ENCODE data around the gene FKBP9.
"Not testable (repeated sequence)": the region's sequence is repeated elsewhere in the genome, so short reads cannot be mapped to it uniquely, and the experiment has no call there.

Gene FKBP9

DNA sequence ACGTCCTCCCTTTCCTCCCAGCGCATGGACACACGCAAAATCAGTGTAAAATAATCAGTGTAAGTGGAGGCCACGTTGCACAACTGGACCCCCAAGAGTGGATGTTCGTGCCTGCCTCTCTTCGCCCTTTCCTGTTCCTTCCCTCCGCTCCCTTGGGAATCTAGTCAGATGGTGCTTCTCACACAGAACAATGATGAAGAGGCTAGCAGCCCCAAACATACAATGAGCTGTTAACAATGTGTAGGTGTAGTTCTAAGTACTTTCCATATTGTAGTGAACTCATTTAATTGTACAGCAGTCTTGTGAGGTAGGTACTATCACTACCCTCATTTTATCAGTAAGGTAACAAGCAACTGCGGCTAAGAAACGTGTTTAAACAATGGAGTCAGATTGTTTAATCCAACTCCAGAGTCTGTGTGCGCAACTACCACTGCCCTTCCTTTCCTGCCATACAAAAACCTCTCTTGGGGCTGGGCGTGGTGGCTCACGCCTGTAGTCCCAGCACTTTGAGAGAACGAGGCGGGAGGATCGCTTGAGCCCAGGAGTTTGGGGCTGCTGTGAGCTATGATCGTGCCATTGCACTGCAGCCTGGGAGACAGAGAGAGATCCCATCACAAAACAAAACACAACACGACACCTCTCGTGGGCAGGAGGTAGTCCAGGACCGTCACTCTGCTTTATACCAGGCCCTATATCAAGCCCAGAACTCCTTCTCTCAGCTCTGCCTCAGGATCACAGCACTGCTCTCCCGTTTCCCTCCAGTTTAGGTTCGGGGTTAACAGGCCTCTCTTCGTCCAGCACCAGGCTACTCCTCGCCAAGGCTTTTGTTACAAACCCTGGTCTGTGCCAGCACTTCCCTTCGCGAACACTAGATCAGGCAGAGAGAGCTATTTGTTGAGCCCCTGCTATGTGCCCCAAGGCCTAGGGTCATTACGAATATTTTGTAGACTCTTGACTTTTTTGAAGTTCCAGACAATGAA lies 1.1 kb downstream of the FKBP9 start:
- no peak for DNase-seq

DNA sequence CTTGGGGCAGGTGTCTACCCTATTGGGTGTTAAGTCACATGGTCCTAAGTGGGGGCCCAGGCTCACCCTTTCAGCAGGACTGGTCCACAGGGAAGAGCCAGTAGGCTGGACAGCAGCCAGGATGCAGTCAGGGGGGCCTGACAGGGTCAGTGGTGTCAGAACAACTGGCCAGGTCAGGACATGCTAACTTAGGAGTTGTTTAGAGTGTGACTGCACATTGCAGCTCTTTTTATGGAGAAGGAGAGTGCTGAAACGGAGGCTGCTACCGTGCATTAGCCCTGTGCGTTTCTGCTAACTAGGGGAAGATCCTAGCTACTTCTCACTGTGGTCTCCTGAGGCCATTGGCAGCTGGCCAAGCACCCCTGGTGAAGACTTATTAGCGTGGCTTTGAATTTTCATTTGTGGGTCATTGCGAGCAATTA lies 6.7 kb downstream of the FKBP9 start:
- DNase-seq = not testable (repeated sequence)

DNA sequence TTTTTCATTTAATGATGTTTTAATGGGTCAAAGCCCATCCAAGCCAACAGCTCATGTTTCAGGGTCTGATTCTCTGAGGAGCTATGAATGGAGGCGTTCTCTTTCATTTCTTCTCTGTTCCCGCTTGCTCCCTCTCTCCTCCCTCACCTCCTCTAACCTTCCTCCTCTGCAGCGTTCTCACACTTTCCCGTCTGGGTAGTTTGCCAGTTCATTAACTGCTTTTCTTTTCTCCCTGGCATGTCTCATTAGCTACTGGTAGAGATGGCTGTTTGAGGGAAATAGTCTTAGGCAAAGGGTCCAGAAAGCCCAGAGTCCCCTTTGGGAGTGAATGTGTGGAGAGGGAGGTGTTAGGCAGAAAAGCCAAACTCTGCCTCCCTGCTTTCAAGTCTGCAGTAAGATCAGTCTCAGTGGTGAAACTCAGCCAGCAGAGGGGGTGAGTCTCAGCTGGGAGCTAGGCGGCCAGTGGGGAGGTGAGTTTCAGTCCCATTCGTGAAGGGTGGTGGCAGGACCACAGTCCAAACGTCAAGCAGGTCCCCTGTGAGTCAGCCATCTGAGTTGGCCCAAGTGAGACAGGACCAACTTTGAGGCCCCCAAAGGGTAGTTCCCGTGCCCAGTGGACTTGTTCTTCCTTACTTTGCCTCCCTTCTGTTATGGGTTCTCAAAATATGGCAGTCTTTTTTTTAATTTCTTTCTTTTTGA lies 7.4 kb downstream of the FKBP9 start:
- DNase-seq = not testable (repeated sequence)

DNA sequence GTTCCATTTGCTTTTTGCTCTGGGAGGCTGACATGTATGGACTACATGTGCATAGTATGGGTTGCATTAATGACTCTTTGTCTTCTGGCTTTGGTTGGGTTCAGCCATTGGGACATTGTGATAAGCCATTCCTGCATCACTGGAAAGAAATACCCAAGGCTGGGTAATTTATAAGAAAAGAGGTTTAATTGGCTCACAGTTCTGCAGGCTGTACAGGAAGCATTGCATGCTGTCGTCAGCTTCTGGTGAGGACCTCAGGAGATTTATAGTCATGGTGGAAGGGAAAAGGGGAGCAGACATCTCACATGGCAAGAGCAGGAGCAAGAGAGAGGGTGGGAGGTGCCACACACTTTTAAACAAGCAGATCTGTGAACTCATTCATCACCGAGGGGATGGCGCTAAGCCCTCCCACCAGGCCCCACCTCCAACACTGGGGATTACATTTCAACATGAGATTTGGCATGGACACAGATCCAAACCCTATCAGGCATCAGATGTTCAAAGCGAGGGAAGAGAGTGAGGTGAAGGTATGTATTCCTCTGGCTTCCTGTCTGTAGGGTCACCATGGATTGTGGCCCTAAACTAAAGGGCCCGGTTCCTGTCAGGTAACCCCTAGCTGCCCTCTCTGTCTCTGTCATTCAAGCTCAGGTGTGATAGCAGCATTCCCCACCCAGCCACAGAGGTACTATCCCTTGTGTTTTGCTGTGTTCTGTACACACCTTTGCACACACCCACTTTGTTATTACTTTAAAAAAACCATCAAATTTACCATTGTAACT lies 9.4 kb downstream of the FKBP9 start:
- DNase-seq = not testable (repeated sequence)

DNA sequence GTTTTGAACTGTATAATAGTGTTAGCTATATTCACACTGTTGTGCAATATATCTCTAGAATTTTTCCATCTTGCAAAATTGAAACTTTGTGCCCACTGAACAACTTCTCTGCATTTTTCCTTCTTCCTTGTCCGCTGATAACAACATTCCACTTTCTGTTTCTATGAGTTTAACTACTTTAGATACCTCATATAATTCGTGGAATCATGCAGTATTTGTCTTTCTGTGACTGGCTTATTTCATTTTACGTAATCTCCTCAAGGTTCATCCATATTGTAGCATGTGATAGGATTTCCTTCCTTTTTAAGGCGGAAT lies 10.0 kb downstream of the FKBP9 start:
- not testable (repeated sequence) for DNase-seq

DNA sequence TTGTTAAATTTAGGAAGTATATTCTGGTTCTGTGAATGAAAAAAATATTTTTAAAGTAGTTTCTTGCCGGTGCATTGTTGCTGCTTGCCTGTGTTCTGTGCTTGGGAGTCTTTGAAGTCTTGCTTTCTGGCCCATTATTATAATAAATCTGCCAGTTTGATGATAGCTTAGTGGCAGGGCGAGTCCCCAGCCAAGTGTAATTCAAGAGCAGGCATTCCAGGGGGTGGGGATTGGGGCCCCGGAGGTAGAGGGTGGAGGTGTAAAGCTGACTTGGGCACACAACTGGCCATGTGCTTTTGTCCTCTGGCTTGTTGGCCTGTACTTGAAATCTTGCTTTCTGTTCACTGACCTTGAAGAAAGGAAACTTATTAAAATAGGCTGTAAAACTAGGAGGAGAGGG lies 14.7 kb downstream of the FKBP9 start:
- DNase-seq = not testable (repeated sequence)

DNA sequence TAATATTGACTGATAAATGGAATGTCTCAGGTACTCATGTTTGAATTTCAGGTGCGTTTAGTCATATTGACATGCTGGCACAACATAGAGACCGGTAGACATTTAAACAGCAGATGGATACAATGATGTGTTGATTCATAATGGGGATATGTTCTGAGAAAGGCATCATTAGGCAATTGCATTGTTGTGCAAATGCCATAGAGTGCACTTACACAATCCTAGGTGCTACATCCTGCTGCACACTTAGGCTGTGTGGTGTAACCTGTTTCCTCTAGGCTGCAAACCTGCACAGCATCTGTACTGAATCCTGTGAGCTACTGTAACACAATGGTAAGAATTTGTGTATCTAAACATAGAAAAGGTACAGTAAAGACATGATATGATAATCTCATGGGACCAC lies 19.9 kb downstream of the FKBP9 start:
- DNase-seq = not testable (repeated sequence)

DNA sequence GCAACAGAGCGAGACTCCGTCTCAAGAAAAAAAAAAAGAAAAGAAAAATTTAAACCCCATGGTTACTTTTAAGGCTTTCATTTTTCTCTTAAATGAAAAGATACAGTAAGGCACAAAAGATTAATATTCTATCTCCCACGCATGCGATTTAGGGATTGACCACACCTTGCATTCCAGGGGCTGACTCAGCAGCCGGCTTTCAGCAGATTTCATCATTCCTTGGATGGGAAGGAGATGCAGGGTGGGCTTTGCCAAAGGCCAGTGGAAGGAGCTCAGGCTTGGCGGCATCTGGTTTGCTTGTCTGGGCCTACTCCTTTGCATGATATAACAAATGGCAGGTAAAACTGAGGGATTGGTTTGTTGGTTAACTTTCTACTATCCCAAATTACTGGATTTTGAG lies 22.0 kb downstream of the FKBP9 start:
- not testable (repeated sequence) for DNase-seq

DNA sequence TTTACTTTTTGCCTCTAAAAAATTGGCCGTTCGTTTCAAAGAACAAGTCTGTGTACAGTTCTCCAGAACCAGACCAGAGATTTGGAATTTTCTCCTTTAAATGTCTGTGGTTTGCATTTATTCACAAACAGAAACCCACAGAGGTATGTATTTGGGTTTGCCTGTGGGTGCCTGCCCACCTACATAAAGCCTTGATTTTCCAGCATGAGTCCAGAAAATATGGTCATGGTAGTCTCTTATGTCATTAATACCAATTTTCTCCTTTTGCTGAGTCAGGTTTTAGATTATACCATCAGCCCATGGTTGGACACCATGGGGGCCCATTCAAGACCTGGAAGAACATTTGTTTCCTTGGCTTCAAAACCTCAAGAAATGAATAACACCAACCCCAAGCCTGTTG lies 22.7 kb downstream of the FKBP9 start:
- not testable (repeated sequence) for DNase-seq

DNA sequence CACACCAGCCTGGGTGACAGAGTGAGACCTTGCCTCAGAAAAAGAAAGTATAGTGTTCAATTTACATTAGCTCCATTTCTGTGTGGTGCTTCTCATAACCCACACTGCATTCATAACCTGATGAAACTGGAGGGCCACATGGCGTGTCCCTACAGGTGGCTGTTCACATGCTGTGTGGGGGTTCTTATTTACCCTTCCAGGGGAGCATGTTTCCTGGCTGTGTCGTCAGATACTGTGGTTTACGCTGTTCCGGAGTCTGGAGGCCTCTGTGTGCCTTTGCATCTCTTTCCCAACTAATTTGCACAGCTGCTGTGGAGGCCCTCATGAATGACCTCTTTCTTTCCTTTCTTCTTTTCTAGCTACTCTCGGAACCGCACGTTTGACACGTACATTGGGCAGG lies 30.9 kb downstream of the FKBP9 start:
- not testable (repeated sequence) for DNase-seq

DNA sequence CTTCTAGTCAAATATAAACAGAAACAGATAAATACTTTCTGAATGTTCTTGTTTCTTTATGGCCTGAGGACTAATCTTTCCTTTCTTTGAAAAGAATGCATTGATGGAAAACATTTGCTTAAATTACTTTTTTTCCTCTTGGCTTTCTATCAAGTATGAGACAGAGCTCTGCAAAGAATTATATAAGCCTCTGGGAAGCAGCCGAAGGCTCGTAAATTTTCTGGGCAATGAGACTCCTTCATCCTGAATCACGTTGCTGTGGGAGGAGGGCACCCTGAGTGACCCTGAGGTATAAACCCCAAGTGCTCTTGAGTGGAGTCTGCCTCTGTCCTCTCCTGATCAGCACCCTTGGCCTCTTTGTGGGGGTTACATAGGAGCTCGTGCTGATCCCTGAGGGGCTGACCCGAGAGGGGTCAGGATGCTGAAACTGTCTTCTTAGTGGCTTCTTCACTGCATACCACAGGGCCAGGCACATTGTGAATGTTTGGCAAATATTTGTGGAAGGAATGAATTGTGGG lies 33.9 kb downstream of the FKBP9 start:
- not testable (repeated sequence) for DNase-seq

DNA sequence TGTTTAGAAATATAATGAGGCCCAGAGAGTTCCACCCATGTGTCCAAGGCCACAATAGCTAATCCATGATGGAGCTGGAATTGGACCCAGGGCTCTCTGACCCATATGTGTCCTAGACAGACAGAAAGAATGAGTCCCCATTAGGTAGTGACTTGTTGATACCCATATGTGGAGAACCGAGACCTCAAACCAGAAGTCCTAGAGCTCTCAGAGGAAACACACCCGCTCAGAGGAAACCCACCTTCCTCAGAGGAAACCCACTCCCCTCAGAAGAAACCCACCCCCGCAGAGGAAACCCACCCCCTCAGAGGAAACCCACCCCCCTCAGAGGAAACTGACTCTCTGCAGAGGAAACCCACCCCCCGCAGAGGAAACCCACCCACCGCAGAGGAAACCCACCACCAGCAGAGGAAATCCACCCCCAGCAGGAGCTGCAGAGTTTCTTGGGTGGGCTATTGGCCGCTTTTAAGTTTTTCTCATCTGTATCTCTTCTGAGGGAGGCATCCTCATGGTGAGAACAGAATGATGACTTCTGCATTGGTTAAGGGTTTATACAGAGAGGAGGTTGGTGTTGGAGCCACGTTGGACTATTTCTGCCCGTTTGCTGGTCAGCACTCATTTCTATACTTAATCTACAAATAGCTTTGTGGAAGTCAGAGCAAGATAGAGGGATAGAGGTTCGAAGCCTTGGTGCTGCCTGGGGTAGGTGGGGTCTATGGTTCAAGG lies 34.9 kb downstream of the FKBP9 start:
- not testable (repeated sequence) for DNase-seq

DNA sequence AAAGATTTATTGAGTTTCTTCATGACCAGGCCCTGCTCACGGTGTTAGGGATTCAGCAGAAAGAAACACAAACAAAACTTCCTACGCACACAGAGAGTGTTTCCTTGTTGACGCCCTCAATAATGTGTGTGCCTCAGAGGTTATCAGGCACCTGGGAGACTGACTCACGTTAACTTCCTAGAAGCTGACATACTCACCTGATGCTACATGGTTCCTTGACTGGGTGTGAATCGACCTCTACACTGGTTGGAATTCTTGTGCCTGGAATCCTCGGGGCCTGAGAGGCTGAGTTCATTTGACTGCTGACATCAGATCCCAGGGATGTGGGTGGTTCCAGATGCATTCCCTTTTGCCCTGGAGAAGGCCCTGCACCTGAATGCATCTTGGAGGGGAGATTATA lies 35.5 kb downstream of the FKBP9 start:
- DNase-seq = not testable (repeated sequence)

DNA sequence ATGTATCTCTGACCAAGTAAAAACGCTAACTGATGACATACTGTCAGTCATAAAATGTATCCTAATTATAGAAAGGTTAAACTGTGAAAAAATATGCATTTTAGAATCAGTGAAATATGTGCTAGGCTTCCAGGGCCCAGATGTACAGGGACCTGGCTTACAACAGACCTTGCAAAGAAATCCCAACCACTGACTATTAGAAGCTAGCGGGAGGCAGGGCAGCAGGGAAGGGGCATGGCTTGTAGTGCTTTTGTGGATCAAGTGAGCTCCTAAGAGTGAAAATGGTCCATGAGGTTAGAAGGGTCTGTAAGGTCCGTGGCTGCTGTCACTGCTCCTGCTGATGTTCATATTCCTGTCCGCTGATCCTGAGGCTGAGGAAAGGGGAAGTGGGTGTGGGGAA lies 40.7 kb downstream of the FKBP9 start:
- not testable (repeated sequence) for DNase-seq

DNA sequence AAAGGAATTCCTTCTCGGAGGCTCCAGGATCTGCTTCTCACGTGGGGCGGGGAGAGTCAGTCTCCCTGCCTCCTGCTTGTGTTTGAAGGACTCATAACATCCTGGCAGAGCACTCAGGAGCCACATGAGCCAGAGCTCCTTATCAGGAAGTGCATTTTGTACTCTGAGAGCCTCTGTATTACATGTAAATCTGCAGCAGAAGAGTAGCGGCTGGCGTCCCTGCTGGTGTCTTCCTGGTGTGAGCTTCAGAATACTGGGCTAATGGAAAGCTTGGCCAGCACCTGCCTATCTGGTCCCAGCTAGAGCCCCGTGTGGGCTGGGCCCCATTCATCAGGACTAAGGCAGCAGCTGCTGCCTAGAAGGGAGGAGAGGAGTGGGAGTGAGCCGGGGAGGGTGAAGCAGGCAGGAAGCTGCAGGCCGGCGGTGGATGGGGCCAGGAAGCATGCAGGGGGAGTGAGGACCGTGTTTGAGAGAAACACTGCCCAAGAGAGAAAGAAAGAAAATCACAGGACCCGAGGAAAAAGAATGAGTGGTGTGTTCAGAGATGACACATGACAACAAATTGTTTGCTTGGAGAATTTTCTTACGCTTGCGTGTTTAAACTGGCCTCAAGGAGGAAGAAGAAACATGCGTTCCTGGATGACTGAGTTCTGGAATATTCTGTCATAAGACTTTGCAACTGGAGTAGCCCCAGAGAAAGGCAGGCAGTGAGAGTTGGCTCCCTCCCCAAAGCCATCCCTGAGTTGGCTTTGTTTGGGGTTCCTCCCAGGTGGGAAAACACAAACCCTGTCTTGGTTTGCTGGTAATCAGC lies 41.3 kb downstream of the FKBP9 start:
- not testable (repeated sequence) for DNase-seq

DNA sequence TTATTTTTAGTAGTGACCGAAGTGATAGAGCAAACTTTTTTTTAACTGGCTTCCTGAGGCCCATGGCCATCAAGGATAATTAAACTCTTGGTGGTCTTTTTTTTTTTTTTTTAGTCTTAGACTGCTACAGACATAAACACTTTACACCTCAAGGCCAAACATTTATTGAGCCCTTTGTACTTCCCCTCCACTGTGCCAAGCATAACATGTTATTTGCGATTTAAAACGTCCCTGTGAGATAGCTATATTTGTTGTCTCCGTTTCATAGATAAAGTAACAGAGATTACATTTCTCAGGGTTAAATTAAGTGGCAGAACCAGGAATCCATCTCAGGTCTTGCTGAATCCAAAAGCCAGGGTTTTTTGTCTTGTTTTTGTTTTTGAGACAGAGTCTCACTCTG lies 42.1 kb downstream of the FKBP9 start:
- not testable (repeated sequence) for DNase-seq

DNA sequence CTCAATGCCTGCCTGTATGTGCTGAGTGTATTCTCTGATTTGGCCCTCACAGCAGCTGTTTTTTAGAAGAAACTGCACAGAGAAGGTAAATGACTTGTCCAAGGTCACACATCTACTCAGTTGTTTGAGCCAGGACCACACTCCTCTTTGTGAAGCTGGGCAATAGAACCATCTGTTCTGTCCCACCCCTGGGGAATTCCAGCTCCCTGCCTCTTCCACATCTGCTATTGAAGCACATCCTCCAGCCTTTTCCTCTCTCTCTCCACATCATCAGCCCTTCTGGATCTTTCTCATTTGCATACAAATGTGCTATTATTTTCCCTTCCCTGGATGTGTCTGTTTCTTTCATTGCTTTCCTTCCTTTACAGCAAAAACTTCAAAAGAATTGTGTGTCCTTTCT lies 45.9 kb downstream of the FKBP9 start:
- DNase-seq = not testable (repeated sequence)

DNA sequence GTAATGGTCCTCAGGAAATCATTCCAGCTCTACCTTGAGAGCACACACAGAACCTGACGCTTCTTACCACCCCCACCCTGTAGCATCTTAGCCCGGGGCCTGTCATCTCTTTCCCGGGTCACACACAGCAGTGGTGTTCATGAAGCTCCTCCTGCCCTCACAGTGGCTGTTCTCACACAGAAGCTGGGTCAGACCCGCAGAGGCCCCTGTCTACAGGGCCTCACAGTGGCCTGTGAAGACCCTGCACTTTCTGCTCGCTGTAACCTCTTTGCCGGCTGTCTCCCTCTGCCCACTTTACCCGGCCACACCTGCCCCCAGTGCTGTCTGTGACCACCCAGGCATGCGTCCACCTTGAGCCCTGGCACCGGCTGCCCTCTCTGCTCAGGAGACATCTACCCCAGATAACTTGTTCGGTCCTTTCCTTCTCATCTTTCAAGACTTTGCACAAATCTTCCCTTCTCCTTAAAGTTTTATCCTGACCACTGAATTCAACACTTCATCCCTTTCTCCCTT lies 46.9 kb downstream of the FKBP9 start:
- not testable (repeated sequence) for DNase-seq

DNA sequence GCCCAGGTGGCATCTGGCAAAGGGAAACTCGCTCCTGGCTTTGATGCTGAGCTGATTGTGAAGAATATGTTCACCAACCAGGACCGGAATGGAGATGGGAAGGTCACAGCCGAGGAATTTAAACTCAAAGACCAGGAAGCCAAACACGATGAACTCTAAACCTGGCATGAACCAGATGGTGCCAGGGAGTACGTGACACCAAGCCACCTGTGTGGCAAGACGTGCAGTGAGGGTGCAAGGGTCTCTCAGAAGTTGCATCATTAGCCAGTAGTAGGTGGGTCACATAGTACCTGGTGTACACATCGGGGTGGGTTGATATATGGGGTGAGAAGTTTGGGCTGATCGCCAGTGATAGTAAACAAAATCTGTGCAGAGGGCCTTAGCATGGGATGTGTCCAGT lies 48.0 kb downstream of the FKBP9 start:
- DNase-seq = not testable (repeated sequence)

DNA sequence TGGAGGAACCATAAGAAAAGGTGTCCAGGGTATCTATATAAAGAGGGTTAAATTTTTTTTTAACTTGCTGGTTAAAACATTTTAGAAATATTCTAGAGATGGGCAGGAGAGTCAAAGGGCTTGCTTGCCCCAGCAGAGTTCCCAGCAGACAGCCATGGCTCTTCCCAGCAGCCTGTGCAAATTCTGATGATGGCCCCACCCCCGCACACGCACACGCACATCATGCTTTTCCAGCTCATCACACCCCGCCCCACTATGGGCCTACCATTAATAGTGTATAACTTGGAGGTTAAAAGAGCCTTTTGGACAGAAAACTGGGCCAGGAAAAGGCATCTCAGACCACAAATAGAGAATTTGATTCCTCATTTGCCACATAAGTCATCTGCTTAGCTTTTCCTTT lies 48.5 kb downstream of the FKBP9 start:
- DNase-seq = not testable (repeated sequence)

DNA sequence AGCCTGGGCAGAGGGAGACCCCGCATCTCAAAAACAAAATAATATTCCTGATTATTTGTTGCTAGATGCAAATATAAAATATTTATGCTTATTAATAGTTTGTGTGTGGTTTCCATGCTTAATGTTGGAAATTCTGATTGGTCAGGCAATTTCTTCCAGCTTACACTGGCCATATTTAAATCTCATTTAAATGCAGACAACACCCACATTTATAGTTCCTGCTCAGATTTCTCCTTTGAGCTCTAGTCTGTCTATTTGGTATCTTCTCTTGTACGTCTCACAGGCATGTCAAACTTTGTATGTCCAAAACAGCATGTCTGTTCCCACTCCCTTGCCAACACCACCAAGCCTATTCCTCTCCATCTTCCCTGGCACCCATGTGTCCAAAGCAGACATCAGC lies 52.5 kb downstream of the FKBP9 start:
- DNase-seq = no peak
